HG03460 (cell line): Measurements from ENCODE around the gene RGS9BP.
"Not testable (repeated sequence)": the region's sequence is repeated elsewhere in the genome, so short reads cannot be mapped to it uniquely, and the experiment has no call there.

Source experiments
- ATAC-seq: cut with Tn5 transposase; IDR thresholded peaks from one replicate; pipeline ENCODE4 v1.9.1; 2021; ENCODE audit not compliant: unreplicated experiment

RGS9BP gene, protein sequence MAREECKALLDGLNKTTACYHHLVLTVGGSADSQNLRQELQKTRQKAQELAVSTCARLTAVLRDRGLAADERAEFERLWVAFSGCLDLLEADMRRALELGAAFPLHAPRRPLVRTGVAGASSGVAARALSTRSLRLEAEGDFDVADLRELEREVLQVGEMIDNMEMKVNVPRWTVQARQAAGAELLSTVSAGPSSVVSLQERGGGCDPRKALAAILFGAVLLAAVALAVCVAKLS

DNA sequence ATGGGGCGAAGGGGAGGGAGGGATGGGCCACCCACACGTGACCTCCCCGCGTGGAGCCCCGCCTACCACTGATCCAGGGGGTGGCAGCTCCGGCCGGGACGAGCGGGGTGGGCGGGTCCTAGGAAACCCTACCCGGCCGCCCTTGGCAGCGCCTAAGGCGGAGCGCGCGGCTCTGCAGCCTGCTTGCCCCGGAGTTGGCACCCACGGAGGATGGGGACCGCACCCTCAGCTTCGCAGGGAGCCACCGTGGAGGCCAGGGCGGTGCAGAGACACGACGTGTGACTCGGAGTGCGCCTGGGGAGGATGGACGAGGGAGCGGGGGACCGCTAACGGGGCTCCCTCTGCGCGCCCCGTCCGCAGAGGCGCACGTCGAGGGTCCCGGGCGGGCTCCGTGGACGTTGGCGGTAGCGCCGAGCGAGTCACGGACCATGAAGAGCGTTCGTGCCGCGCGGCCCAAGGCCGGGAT, at the start of gene RGS9BP:
TSS of gene RGS9BP (plus strand) at position 129 of the 466 bp plus-strand sequence. CDS start 416 bp downstream, outside the sequence.
- ATAC-seq: peak; percentile 27

DNA sequence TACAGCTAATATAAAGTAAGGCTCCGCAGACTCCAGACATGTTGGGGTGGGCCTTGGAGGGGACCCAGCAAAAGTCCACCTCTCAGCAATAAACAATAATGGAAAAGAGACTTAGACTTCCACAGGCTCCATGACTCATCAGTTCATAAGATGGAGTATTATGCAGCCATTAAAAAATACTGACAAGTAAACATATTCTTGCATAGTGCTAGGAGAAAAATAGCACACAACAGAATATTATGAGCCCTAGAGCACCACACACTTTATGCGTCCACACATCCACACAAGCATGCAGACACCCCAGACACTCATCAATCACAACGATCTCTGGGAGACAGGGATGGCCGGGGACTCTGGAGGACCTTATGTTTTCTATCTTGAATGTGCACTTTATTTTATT, 48.7 kb upstream of the RGS9BP start:
- ATAC-seq: no peak

DNA sequence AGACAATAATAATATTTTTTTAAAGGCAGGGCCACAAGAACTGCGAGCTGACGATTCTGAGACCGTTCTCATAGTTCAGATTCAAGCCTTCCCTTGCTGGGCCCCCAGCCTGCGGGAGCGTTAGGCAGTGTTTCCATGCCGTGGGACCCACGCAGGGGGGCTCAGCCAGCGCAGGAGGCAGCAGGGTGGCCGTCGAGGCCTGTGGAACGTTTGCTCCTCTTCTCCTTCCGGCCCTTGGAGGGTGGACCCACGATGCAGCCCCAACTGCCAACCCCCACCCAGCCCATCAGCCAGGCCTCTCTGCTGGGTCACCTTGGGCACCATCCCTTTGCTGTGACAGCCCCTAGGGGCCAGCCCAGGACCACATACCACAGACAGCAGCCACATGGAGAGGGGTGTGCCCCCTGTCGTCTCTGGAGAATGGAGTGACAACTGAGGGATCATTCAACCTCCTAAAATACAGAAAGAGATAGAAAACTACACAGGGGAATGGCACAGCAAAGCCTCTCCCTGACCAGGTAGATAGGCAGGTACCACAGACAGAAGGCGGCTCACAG, 47.9 kb upstream of the RGS9BP start:
- no peak for ATAC-seq

DNA sequence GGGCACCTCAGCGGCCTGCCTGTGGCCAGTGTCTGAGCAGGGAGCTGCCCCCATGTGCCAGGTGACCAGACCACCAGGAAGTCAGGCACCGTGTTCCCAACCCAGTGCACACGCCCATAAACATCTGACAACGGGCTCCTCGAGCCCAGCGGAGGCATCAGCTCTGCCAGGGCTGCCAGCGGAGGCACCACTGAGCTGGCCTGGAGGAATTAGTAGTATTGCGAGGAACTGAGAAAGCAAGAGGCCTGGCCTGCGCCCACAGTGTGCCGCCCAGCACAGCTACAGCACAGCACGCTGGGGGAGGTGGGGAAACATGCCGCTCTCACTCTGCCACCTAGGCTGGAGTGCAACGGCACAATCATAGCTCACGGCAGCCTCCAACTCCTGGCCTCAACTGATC, 45.3 kb upstream of the RGS9BP start:
- no peak for ATAC-seq

DNA sequence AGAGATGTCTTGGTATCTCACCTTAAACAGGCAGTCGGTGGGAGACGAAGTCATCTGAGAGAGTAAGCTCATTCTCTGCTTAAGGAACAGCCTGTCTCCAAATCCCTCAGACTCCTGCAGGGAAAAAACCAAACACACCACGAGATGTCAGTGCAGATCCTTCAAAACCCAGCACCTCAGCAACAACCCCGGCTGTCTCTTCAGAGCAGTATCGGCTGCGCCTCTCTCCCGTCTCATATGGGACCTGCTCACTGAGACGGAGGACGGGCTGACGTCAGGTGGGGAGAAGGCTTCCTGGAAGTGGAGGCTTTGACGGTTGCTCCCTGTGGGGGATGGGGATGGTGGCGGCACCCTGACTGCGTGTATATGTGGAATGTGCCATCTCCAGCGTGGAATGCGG, 44.3 kb upstream of the RGS9BP start:
- no peak for ATAC-seq

DNA sequence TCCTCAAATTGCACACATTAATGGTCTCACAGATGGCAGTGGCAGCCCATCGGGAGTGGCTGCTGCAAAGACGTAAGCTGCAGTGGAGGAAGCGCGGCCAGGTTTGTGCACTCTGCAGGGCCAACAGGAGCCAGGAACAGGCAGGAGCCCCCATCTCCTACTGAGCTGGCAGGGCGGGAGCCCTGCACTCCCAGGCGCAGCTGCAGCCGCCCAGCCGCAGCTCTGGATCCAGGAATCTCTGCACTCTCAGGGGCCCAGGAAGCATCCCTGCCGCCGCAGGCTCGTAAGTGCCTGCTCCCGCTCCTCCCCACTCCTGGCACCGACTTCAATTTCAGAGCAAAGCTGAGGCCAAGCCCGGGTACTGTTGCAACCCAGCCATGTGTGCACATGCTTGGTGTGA, 38.2 kb upstream of the RGS9BP start:
- ATAC-seq: no peak

DNA sequence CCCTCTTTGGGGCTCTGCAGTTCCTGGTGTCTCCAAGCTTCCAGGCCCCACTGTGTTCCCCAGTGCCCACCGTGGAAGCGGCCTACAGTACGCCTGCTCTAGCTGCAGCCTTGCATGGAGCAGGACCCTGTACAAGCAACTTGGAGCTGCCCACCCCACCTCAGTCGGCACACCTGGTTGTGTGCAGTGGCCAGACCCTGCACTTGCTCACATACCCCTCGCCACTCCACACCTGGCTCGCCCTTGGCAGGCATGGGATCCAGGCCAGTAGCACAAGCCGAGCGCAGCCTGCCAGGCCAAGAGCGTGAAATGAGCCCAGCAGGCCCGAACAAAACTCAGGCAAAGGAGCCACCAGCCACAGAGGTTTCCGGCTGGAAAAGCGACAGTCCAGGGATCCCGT, 37.0 kb upstream of the RGS9BP start:
- ATAC-seq: no peak

DNA sequence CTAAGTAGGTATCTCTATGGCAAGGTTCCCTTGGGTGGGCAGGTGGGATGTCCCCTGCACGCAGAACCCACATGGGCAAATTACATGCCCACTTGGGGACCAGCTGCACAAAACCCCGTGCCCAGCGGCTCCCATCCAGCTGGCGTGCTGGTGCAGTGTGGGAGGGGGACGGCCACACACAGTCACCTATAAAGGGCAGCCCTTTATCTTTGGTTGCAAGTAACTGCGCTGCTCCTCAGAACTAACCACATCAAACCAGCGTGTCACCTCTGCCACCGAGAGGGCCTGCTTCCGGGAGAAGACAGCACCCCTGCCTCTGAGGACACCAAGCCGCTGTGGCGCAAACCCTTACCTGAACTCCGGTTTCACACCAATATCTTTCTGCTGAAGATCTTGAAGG, 32.9 kb upstream of the RGS9BP start:
- ATAC-seq: no peak

DNA sequence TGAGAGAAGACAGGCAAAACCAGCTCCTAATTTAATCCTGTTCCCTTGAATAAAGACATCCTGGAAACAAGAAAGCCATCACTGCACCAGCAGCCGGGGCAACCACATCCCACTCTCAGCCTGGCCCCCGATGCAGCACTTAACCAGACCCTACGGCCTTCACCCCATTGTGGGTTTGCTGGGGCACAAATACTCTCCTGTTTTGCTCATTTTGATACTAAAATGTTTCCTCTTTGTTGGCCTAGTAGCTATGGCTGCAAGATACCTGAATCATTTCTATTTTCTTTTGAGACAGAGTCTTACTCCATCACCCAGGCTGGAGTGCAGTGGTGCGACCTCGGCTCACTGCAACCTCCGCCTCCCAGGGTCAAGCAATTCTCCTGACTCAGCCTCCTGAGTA, 29.1 kb upstream of the RGS9BP start:
- no peak for ATAC-seq

DNA sequence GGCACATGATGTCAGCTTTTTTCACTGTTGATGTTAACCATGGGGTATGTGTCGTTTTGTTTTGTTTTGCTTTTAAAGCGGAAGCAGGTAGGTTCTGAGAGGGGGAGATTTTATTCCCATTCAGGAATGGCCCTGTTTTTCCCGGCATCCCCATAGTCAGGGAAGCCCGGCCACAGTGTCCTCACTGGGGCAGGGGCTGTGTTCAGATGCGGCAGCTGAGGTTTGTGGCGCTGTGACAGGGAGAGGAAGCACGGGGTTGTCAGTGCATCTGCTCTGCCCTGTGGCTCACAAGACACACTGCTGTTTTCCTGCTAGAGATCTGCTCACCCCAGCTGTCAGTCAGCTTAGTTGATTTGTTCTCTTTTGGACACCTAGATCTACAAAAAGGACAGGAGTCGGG, 28.3 kb upstream of the RGS9BP start:
- ATAC-seq: no peak

DNA sequence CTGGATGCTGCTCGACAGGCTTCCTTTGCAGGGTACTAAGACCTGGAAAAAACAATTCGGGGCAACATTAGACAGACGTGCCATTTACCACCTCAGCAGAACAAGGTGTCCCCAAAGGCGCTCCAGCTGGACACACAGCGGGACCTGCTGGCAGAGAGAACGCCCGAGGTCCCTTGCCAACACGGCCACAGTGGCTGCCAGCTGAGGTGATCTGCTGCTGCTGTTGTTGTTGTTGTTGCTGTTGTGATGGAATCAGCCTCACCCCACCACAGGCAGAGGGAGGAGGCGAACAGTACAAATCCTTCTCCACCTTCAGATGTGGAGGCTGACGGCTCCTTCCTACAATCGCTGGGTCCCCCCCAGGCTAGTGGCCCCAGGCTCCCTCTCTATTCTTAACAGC, 25.9 kb upstream of the RGS9BP start:
- no peak for ATAC-seq

DNA sequence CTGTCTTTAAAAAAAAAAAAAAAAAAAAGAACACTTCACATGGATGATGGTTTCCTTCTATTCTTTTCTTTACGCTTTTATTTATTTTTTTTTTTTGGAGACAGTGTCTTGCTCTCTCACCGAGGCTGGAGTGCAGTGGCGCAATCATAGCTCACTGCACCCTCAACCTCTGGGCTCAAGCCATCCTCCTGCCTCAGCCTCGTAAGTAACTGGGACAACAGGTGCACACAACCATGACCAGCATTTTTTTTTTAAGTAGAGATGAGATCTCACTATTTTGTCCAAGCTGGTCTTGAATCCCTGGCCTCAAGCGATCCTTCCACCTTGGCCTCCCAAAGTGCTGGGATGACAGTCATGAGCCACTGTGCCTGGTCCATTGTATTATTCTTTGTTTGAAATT, 25.0 kb upstream of the RGS9BP start:
- no peak for ATAC-seq

DNA sequence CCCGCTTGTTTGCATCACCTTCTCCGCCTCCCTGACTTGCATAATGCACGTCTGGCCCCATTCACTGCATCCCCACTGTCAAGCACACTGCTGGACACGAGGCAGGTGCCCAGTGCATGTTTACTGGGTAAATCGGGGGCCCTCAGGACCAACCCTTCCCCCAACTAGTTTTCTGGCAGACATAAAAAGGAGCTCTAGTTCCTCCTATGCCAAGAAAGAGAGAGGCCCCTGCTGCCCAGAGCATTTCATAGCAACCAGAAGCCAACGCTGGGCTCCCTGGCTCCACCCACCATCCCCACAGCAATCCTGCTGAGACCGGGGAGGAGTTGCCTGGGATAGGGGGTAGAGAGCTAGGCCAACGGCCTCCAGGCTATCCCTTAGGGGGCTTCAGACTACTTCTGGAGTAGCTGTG, 23.9 kb upstream of the RGS9BP start:
- ATAC-seq: no peak

DNA sequence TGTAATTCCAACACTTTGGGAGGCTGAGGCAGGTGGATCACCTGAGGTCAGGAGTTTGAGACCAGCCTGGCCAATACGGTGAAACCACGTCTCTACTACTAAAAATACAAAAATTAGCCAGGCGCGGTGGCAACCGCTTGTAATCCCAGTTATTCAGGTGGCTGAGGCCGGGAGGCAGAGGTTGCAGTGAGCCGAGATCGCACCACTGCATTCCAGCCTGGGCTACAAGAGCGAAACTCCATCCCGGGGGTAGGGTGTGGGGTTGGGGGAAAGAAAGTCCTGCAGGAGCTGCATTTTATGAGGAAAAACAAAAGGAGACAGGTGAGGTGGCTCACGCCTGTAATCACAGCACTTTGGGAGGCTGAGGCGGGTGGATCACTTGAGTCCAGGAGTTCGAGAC, 23.3 kb upstream of the RGS9BP start:
- not testable (repeated sequence) for ATAC-seq

DNA sequence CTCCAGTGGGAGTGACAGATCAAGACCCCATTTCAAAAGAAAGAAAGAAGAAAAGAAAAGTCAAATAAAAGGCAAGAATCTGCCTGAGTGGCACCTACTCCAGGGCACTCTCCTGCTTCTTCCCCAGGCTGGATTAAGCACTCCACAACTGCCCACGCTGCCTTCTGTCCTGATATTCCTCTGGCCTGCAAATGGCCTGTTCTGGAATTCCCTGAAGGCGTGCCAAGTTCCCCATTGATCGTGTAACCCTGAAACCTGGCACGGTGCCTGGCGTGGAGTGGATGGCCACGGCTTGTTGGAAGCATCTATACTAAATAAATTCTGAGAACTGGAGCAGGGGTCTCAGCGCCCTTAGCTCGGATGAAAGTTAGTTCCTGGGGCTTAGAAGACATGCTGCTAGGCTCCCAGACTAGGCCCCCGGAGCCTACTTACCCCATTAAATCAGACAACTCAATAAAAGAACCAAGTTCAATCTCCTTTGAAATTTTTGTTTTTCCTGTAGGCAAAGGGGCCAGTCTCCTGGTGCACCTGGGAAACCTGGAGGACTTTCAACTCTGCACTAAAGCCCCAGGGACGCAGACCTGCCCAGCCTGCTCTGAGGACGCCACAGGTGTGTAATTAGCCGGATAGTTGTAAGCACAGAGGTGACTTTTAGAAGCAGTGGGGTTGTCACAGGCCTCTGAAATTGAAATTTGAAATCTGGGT, 22.6 kb upstream of the RGS9BP start:
- ATAC-seq: no peak

DNA sequence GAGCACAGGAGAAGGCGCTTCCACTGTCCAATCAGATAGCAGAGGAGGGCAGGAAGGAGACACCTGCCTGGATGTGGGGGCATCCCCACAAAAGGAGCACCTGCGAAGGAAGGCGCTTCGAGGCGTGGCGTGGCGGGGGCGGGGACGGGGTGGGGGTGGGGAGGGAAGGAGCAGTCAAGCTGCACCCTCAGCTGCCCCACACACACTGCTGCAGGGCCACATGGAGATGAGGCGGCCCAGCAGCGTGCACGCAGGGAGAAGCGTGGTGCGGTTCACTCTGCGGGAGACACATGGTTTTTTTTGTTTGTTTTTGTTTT, 22.1 kb upstream of the RGS9BP start:
- no peak for ATAC-seq

DNA sequence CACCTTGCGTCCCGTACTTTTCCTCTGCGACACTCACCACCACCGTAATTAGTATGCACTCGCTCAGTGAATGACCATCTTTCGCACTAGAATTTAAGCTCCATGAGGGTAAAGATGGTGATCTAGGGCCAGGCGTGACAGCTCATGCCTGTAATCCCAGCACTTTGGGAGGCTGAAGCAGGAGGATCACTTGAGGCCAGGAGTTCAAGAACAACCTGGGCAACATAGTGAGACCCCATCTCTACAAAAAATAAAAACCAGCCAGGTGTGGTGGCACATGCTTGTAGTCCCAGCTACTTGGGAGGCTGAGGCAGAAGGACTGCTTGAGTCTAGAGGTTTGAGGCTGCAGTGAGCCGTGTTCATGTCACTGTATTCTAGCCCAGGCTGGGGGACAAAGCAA, 19.3 kb upstream of the RGS9BP start:
- ATAC-seq: not testable (repeated sequence)

DNA sequence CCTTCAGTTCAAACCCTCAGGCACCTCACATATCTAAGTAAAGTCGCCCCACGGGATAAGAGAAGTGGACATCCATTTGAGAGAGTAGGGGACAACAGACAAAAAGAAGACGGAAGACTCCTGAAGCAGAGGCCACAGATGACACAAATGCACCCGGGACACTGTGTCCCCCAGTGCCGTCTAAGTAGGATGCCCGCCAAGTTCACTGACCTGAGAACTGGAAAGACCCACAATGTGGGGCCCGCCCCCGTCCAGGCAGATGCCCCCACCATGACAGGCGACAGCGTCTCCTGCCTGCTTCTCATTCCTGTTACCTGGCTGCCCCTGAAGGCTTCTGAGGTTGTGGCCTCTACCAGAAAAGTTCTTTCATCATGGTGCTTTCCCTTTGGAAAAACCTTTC, 17.6 kb upstream of the RGS9BP start:
- ATAC-seq: no peak

DNA sequence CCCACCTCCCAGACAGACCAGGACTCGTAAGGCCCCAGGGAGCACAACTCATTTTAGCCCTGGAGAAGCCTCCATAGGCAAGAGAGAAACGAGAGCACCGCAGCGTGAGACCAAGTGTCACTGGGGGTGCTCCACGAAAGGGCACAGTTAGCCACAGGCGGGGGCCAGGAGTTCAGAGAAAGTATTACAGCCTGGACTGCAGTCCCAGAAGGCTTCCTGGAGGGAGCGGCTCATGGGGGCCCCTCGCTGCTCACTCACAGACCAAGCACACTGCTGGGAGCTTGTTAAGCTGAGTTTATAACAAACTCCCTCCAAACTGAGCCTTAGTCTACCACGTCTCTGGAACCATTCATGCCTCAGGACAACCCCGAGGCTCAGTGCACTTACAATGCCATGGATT, 17.1 kb upstream of the RGS9BP start:
- ATAC-seq: no peak

DNA sequence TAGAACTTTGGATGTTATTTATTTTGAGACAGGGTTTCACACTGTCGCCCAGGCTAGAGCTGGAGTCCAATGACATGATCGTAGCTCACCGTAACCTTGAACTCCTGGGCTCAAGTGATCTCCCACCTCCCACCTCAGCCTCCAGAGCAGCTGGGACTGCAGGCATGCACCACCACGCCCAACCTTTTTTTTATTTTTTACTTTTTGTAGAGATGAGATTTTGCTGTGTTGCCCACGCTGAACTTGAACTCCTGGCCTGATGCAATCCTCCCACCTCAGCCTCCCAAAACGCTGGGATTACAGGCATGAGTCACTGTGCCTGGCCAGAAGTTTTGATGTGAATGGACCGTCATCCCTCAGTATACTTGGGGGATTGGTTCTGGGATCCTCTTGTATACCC, 14.3 kb upstream of the RGS9BP start:
- no peak for ATAC-seq

DNA sequence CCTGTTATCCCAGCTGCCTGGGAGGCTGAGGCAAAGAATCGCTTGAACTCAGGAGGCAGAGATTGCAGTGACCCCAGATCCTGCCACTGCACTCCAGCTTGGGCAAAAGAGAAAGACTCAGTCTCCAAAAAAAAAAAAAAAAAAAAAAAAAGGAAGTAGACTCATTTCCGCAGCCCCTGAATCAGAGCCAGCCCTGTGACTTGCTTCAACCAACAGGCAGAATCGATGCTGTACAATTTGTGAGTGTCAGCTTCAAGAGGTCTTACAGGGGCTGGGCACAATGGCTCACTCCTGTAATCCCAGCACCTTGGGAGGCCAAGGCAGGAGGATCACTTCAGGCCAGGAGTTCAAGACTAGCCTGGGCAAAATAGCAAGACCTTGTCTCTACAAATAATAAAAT, 13.5 kb upstream of the RGS9BP start:
- ATAC-seq: no peak

DNA sequence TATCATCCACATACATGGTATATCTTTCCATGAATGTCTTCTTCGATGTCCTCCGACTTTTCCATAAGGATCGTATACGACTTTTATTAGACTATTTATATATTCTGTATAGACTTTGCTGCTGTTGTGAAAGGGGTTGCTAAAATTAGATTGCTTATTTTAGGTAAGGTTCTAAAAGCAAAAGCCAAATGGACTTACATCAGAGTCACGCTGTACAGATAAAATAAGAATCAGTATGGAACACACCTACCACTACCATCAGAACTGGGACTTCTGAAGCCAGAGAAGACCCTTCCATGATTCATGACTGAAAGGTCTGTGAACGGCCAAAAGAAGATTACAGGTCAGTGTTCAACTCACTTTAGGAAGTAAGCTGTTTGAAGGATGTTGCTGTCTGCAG, 9.6 kb upstream of the RGS9BP start:
- no peak for ATAC-seq

DNA sequence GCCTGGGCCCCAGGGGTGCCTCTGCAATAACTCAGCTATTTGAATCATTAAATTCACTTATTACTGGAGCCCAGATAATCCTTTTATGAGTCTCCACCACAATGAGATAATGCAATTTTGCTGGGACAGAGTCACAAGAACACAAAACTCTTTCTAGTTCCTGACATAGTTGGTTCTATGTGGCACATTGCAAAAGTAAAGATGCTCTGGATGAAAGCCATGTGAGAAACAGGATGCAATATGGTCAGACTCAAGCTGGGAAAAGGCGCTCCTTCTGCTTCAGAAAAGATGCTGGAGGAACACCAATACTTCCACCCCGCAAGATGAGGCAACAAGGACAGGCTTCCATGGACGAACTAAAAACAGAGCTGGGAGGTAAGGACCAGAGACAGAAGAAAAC, 6.3 kb upstream of the RGS9BP start:
- no peak for ATAC-seq
